ENCODE measurements around the gene NBAS.
"Not testable (repeated sequence)": the region's sequence is repeated elsewhere in the genome, so short reads cannot be mapped to it uniquely, and the experiment has no call there.

- not testable (repeated sequence) for TF ChIP-seq TCF7L2 (IDR thresholded peaks at IDR 0.05; ENCODE audit: low read depth, low read length); SIN3A (IDR thresholded peaks at IDR 0.05; ENCODE audit: borderline replicate concordance, insufficient read depth, low read depth, low read length); CTCF (IDR thresholded peaks at IDR 0.05); POLR2AphosphoS5 (IDR thresholded peaks at IDR 0.05; ENCODE audit: low read depth, low read length); REST (IDR thresholded peaks at IDR 0.05; ENCODE audit: insufficient read depth in 1 of 2, low read depth in 2 of 2, low read length in 1 of 2)
Measured at GRCh38 chr2:15439366-15439765, 121.8 kb downstream of the NBAS start.

Measured in Panc1 (cell line).